Frontal cortex (tissue), 4 donors: ENCODE results near the gene PCLO. TPM values are rescaled to one million over a fixed set of nuclear protein-coding genes. Genes with fewer than 3 reads are reported as not detected.

Experiments used
- DNase-seq, 2 donors: peaks; one replicate each; pipeline ENCODE4 v3.0.0; 2012; ENCODE audit warnings: low spot score in 2 of 2
- FAIRE-seq: peaks from 2 replicates; lab custom pipeline; 2012; peaks lifted over from hg19 to GRCh38; lab: Jason Lieb, UNC
- small RNA-seq: library from RNA; depleted of rRNA; stranded (forward); fragments of <200 nt; gene quantifications from one replicate; pipeline ENCODE3, GENCODE V24; 2014
- total RNA-seq: library from RNA; depleted of rRNA; stranded (reverse); fragments of >200 nt; gene quantifications from one replicate; pipeline ENCODE4 v1.2.3, GENCODE V29; 2014
- donor health status: control.
- donor health status: control.
- donor health status: control.

The PCLO gene
- total RNA-seq, 1 donor from 2014 or later = 41.2 TPM

GRCh38 chr7:82704121-82704520 lies 458.6 kb downstream of the PCLO start:
- FAIRE-seq = no peak
- DNase-seq = no peak

Small RNA genes lying within 50 kb of the gene (small RNA-seq; reads per million reads assigned to genes)
- 0.10 reads per million for gene RNA5SP235
